Vagina (tissue), 2 donors: ENCODE data around the gene MAGOHB.
"Not testable (repeated sequence)": the region's sequence is repeated elsewhere in the genome, so short reads cannot be mapped to it uniquely, and the experiment has no call there.

Experiments
- CTCF ChIP-seq, 3 experiments: fragments of 450-650 bp in 2 of 3; fragments of 200-600 bp in 1 of 3; sonication (generic) in 1 of 3; IDR thresholded peaks; one replicate each; pipeline ENCODE4 v1.5.1; 2017 to 2019; ENCODE audit warnings: antibody characterized with exemption in 3 of 3, mild to moderate bottlenecking in 2 of 3, moderate library complexity in 2 of 3
- POLR2A ChIP-seq, 2 donors: fragments of 450-650 bp; IDR thresholded peaks; one replicate each; pipeline ENCODE4 v1.6.1; 2017; ENCODE audit warnings: antibody characterized with exemption in 2 of 2, mild to moderate bottlenecking in 2 of 2, moderate library complexity in 2 of 2
- POLR2AphosphoS5 ChIP-seq, 2 donors: sonication (generic); formaldehyde crosslinking; IDR thresholded peaks; one replicate each; pipeline ENCODE4 v1.9.0; 2017; ENCODE audit warnings: antibody characterized with exemption in 2 of 2, mild to moderate bottlenecking in 2 of 2, low read depth in 1 of 2; ENCODE audit not compliant: insufficient read depth in 1 of 2

GRCh38 chr12:10572021-10572490 lies 41.4 kb downstream of the MAGOHB start:
- not testable (repeated sequence) for TF ChIP-seq CTCF (IDR thresholded peaks at IDR 0.05); POLR2AphosphoS5 (IDR thresholded peaks at IDR 0.05; ENCODE audit: insufficient read depth in 1 of 2, low read depth in 1 of 2); POLR2A (IDR thresholded peaks at IDR 0.05)
